Neural progenitor cell (in vitro differentiated cells): ENCODE results near the gene RAD17. TPM values are rescaled to one million over a fixed set of nuclear protein-coding genes. Genes with fewer than 3 reads are reported as not detected.

Experiments
- DNase-seq: peaks from one replicate; pipeline ENCODE4 v3.0.0-alpha.2; 2016; ENCODE audit warnings: low spot score
- H2AFZ ChIP-seq: fragments of 200-600 bp; sonication (generic); replicated peaks from 2 replicates; pipeline ENCODE4 v1.6.1; 2016; ENCODE audit warnings: antibody characterized with exemption
- H3F3A ChIP-seq: fragments of 200-600 bp; sonication (generic); 2 replicates; pipeline ENCODE4 v1.6.1; 2016; ENCODE audit warnings: antibody characterized with exemption, low read depth
- H3K27ac ChIP-seq: fragments of 200-600 bp; sonication (generic); 2 replicates; pipeline ENCODE4 v1.5.1; 2016; ENCODE audit warnings: mild to moderate bottlenecking
- H3K27me3 ChIP-seq: fragments of 200-600 bp; sonication (generic); 2 replicates; pipeline ENCODE4 v1.6.1; 2016; ENCODE audit warnings: mild to moderate bottlenecking, moderate library complexity
- H3K36me3 ChIP-seq: fragments of 200-600 bp; sonication (generic); 2 replicates; pipeline ENCODE4 v1.5.1; 2016
- H3K4me1 ChIP-seq: fragments of 200-600 bp; sonication (generic); 2 replicates; pipeline ENCODE4 v1.6.1; 2016; ENCODE audit warnings: mixed run types
- H3K4me2 ChIP-seq: fragments of 200-600 bp; sonication (generic); 2 replicates; pipeline ENCODE4 v1.6.1; 2016
- H3K4me3 ChIP-seq: fragments of 200-600 bp; sonication (generic); 2 replicates; pipeline ENCODE4 v1.5.1; 2016
- H3K79me2 ChIP-seq: fragments of 200-600 bp; sonication (generic); 2 replicates; pipeline ENCODE4 v1.6.1; 2016; ENCODE audit warnings: low read depth
- H3K9ac ChIP-seq: fragments of 200-600 bp; sonication (generic); 2 replicates; pipeline ENCODE4 v1.6.1; 2016
- H3K9me3 ChIP-seq: fragments of 200-600 bp; sonication (generic); 2 replicates; pipeline ENCODE4 v1.5.1; 2016; ENCODE audit warnings: low read depth
- H4K20me1 ChIP-seq: fragments of 200-600 bp; sonication (generic); 2 replicates; pipeline ENCODE4 v1.6.1; 2016; ENCODE audit warnings: low read depth
- H3K27ac Mint-ChIP-seq: 3 replicates; pipeline ENCODE4 v1.8.0; 2021; ENCODE audit warnings: mixed read lengths
- H3K27me3 Mint-ChIP-seq: 2 replicates; pipeline ENCODE4 v1.8.0; 2022; ENCODE audit warnings: low read depth, mild to moderate bottlenecking, inconsistent platforms, moderate library complexity, mixed read lengths; ENCODE audit not compliant: insufficient read depth
- H3K36me3 Mint-ChIP-seq: 3 replicates; pipeline ENCODE4 v1.8.0; 2021; ENCODE audit warnings: mixed read lengths
- H3K4me1 Mint-ChIP-seq: 3 replicates; pipeline ENCODE4 v1.8.0; 2021; ENCODE audit warnings: mixed read lengths
- H3K4me3 Mint-ChIP-seq: 3 replicates; pipeline ENCODE4 v1.8.0; 2021; ENCODE audit warnings: mild to moderate bottlenecking, moderate library complexity, mixed read lengths
- H3K9me3 Mint-ChIP-seq: 3 replicates; pipeline ENCODE4 v1.8.0; 2020; ENCODE audit warnings: mixed read lengths
- CTCF ChIP-seq: fragments of 200-600 bp; sonication (generic); IDR thresholded peaks from 2 replicates; pipeline ENCODE4 v1.5.1; 2017; ENCODE audit warnings: antibody characterized with exemption, mild to moderate bottlenecking
- EZH2 ChIP-seq: fragments of 200-600 bp; sonication (generic); IDR thresholded peaks from 2 replicates; pipeline ENCODE4 v1.6.1; 2017; ENCODE audit warnings: antibody characterized with exemption, mild to moderate bottlenecking, moderate library complexity
- EZH2phosphoT487 ChIP-seq: fragments of 200-600 bp; sonication (generic); IDR thresholded peaks from 2 replicates; pipeline ENCODE4 v1.6.1; 2017; ENCODE audit warnings: antibody characterized with exemption
- total RNA-seq: library from RNA; depleted of rRNA; stranded (reverse); fragments of >200 nt; gene quantifications from 2 replicates; pipeline ENCODE4 v1.2.3, GENCODE V29; 2015; ENCODE audit warnings: low replicate concordance

Gene RAD17
- total RNA-seq, 1 donor from 2014 or later: 51.6 TPM

- H3K27me3 ChIP-seq: no peaks in the 10 kb centered on the region
- no peak overlapping the region for H2AFZ ChIP-seq
- TF ChIP-seq EZH2phosphoT487 (no peak), EZH2 (no peak), CTCF (no peak)
- Mint-ChIP-seq H3K4me1 (no peaks in the 10 kb centered on the region), H3K4me3 (no peak overlapping the region), H3K27me3 (no peaks in the 10 kb centered on the region), H3K36me3 (no peaks in the 10 kb centered on the region), H3K27ac (no peak overlapping the region), H3K9me3 (no peaks in the 10 kb centered on the region)
- no peak overlapping the region for H3K4me2 ChIP-seq
- peaks cover 8% of the 10 kb centered on the region for H3F3A ChIP-seq
- no peak overlapping the region for H3K9ac ChIP-seq
- DNase-seq: no peak
- H4K20me1 ChIP-seq: no peaks in the 10 kb centered on the region
- no peaks in the 10 kb centered on the region for H3K9me3 ChIP-seq
- no peaks in the 10 kb centered on the region for H3K4me1 ChIP-seq
- no peaks in the 10 kb centered on the region for H3K79me2 ChIP-seq
- no peak overlapping the region for H3K27ac ChIP-seq
- H3K4me3 ChIP-seq: no peak overlapping the region
- no peaks in the 10 kb centered on the region for H3K36me3 ChIP-seq
Measured at GRCh38 chr5:69462170-69462569, 92.6 kb downstream of the RAD17 start.

Other genes starting within 250 kb of the RAD17 start
- gene CCNB1, start 202.7 kb upstream of the RAD17 start, total RNA-seq: 317 and 408 TPM in 2 replicates
- gene CENPH, start 180.2 kb upstream of the RAD17 start, total RNA-seq: 160 and 303 TPM in 2 replicates
- gene CDK7, start 134.9 kb upstream of the RAD17 start, total RNA-seq: 38.0 and 57.3 TPM in 2 replicates
- gene CCDC125, start 37.0 kb upstream of the RAD17 start, total RNA-seq: 0.53 and 0.54 TPM in 2 replicates
- gene AK6, start 298 bp upstream of the RAD17 start, total RNA-seq: 21.6 and 50.4 TPM in 2 replicates
- gene TAF9, start 298 bp upstream of the RAD17 start, total RNA-seq: 66.3 and 97.0 TPM in 2 replicates
- gene MARVELD2, start 45.3 kb downstream of the RAD17 start, total RNA-seq: 12.9 and 13.7 TPM in 2 replicates
- 57.7 and 67.5 TPM in 2 replicates for gene OCLN, start 123.0 kb downstream of the RAD17 start, total RNA-seq
- 70.5 and 71.9 TPM in 2 replicates for gene GTF2H2C, start 190.4 kb downstream of the RAD17 start, total RNA-seq